HepG2 (cell line): ENCODE results near the gene CCL13. TPM values are rescaled to one million over a fixed set of nuclear protein-coding genes. Genes with fewer than 3 reads are reported as not detected.

Source experiments
- ATAC-seq: fragments of 200-7000 bp; cut with Tn5 transposase; 3 replicates; pipeline ENCODE4 v1.9.1; 2020; ENCODE audit warnings: mild to moderate bottlenecking, moderate library complexity
- BruUV-seq: library from RNA; stranded (reverse); fragments of 400-500 nt; replicated peaks from 2 replicates; lab custom pipeline; 2021; lab: Mats Ljungman, UMichigan
- CTCF ChIA-PET: fragments of 300-600 bp; formaldehyde crosslinking; extraction: SDS; loops from one replicate; lab custom pipeline; 2021; ENCODE audit warnings: low total read pairs, inconsistent platforms, low intra/inter-chr PET ratio; lab: Yijun Ruan, JAX
- POLR2A ChIA-PET: fragments of 350-600 bp; sonication (Branson Sonifier 250); formaldehyde crosslinking; loops from one replicate; lab custom pipeline; 2020; ENCODE audit warnings: antibody characterized with exemption, inconsistent platforms; lab: Yijun Ruan, JAX
- DNase-seq: peaks from one replicate; pipeline ENCODE4 v3.0.0-alpha.2; 2015; ENCODE audit warnings: low spot score
- FAIRE-seq: peaks from 3 replicates; lab custom pipeline; 2011; peaks lifted over from hg19 to GRCh38; lab: Jason Lieb, UNC
- H2AFZ ChIP-seq: one replicate; pipeline ENCODE4 v1.6.1; 2011; ENCODE audit warnings: low read length, inconsistent platforms
- H3K27ac ChIP-seq: fragments of 300-600 bp; 3 replicates; pipeline ENCODE4 v1.8.0; 2011; ENCODE audit warnings: mixed run types, mild to moderate bottlenecking, mixed read lengths, low read length, inconsistent platforms; ENCODE audit not compliant: insufficient read depth; ENCODE audit errors: extremely low read length
- H3K27me3 ChIP-seq, 2 experiments: fragments of 200-600 bp in 1 of 2; 2 replicates in 1 of 2; 3 replicates in 1 of 2; pipeline versions ENCODE4 v1.6.0 to v1.8.0; 2011; ENCODE audit warnings: low read length in 2 of 2, mild to moderate bottlenecking in 2 of 2, moderate library complexity in 2 of 2, inconsistent platforms in 1 of 2; ENCODE audit not compliant: insufficient read depth in 2 of 2, control insufficient read depth in 1 of 2
- H3K36me3 ChIP-seq, 2 experiments: fragments of 200-600 bp in 1 of 2; replicated peaks in 1 of 2; 2 replicates in 1 of 2; 3 replicates in 1 of 2; pipeline versions ENCODE4 v1.5.1 to v1.8.0; 2011; ENCODE audit warnings: low read length in 2 of 2, inconsistent platforms in 1 of 2; ENCODE audit not compliant: insufficient read depth in 2 of 2, control insufficient read depth in 1 of 2
- H3K4me1 ChIP-seq: 2 replicates; pipeline ENCODE4 v1.5.1; 2012; ENCODE audit warnings: low read length, inconsistent platforms; ENCODE audit not compliant: insufficient read depth
- H3K4me2 ChIP-seq: 2 replicates; pipeline ENCODE4 v1.6.0; 2011; ENCODE audit warnings: low read depth, low read length, inconsistent platforms
- H3K4me3 ChIP-seq, 3 experiments: fragments of 200-600 bp in 1 of 3; sonication (generic), shearing (Covaris generic) in 1 of 3; replicated peaks in 1 of 3; 2 replicates each; pipeline ENCODE4 v1.5.1; 2011 to 2016; ENCODE audit warnings: low read length in 3 of 3, inconsistent platforms in 2 of 3, low read depth in 2 of 3, mild to moderate bottlenecking in 2 of 3, control low read depth in 1 of 3, mixed read lengths in 1 of 3; ENCODE audit not compliant: insufficient read depth in 1 of 3
- H3K79me2 ChIP-seq: one replicate; pipeline ENCODE4 v1.6.1; 2011; ENCODE audit warnings: low read length, inconsistent platforms; ENCODE audit not compliant: insufficient read depth
- H3K9ac ChIP-seq: 2 replicates; pipeline ENCODE4 v1.6.0; 2011; ENCODE audit warnings: mild to moderate bottlenecking, low read depth, low read length, inconsistent platforms; ENCODE audit not compliant: insufficient read depth
- H3K9me3 ChIP-seq: 2 replicates; pipeline ENCODE4 v1.5.1; 2012; ENCODE audit warnings: mild to moderate bottlenecking, low read length
- H4K20me1 ChIP-seq: 2 replicates; pipeline ENCODE4 v1.6.0; 2011; ENCODE audit warnings: inconsistent platforms, mild to moderate bottlenecking, low read length, moderate library complexity; ENCODE audit not compliant: insufficient read depth
- ARHGAP35 ChIP-seq: sonication (generic); formaldehyde crosslinking; IDR thresholded peaks from 2 replicates; pipeline ENCODE4 v1.9.0; 2022; ENCODE audit warnings: mild to moderate bottlenecking, inconsistent platforms, moderate library complexity, missing genetic modification reagents, borderline replicate concordance
- ATF3 ChIP-seq: sonication (generic); formaldehyde crosslinking; IDR thresholded peaks from 2 replicates; pipeline ENCODE4 v1.4.0; 2020; ENCODE audit warnings: missing genetic modification reagents
- IRX3 ChIP-seq: sonication (generic); formaldehyde crosslinking; IDR thresholded peaks from 2 replicates; pipeline ENCODE4 v1.8.1; 2023; ENCODE audit warnings: mild to moderate bottlenecking, low read depth, missing genetic modification reagents, borderline replicate concordance
- KLF12 ChIP-seq: sonication (generic); formaldehyde crosslinking; IDR thresholded peaks from 2 replicates; pipeline ENCODE4 v1.4.0; 2020; ENCODE audit warnings: missing genetic modification reagents, borderline replicate concordance
- MTF2 ChIP-seq: sonication (generic); formaldehyde crosslinking; IDR thresholded peaks from 2 replicates; pipeline ENCODE4 v1.5.0; 2020; ENCODE audit warnings: missing genetic modification reagents, borderline replicate concordance
- ZNF609 ChIP-seq: sonication (generic); formaldehyde crosslinking; IDR thresholded peaks from 2 replicates; pipeline ENCODE4 v1.4.0; 2020; ENCODE audit warnings: mild to moderate bottlenecking, missing genetic modification reagents, borderline replicate concordance
- ZNF644 ChIP-seq: IDR thresholded peaks from 2 replicates; pipeline ENCODE4 v1.6.1; 2016; ENCODE audit warnings: low read depth
- ZNF746 ChIP-seq: sonication (generic); formaldehyde crosslinking; IDR thresholded peaks from 2 replicates; pipeline ENCODE4 v1.8.0; 2022; ENCODE audit warnings: mild to moderate bottlenecking, missing genetic modification reagents
- WGBS: methylation state at CpG from one replicate; pipeline ENCODE4 v1.1.6; 2017; ENCODE audit warnings: low lambda C conversion rate; 5-methylcytosine and 5-hydroxymethylcytosine counted together
- in situ Hi-C: cut with HindIII; loops from 2 replicates; pipeline ENCODE4 v1.10.0; 2017; ENCODE audit warnings: low pct_unique_long_range_greater_than_20kb; ENCODE audit not compliant: extremely low pct_ligation_motif_present
- intact Hi-C: fragments of 100-400 bp; cut with micrococcal nuclease; formaldehyde crosslinking; loops from one replicate; pipeline ENCODE4 v1.10.0; 2022; ENCODE audit not compliant: unreplicated experiment
- polyA plus RNA-seq, 8 experiments: library from polyadenylated mRNA; depleted of rRNA in 3 of 8; stranded (reverse) in 7 of 8; unstranded in 1 of 8; fragments of >200 nt; fragmentation: Illumina TruSeq in 4 of 8; extraction: Trizol in 4 of 8; gene quantifications; 2 replicates each; pipeline versions ENCODE4 v1.2.1 to v1.2.3, GENCODE V29; 2011 to 2016; ENCODE audit warnings: low read depth in 4 of 8, missing spikeins in 1 of 8, mixed read lengths in 1 of 8; ENCODE audit not compliant: insufficient read depth in 1 of 8
- total RNA-seq, 5 experiments: library from RNA; depleted of rRNA; stranded (reverse); fragments of >200 nt; fragmentation: Illumina TruSeq; extraction: Trizol; gene quantifications; 2 replicates each; pipeline ENCODE4 v1.2.3, GENCODE V29; 2016; ENCODE audit warnings: low read depth in 1 of 5
- TF ChIP-seq, protein P1 (sequence below): sonication (generic); formaldehyde crosslinking; IDR thresholded peaks from 2 replicates; pipeline ENCODE4 v1.4.0; 2020; ENCODE audit warnings: low read depth, mild to moderate bottlenecking, missing genetic modification reagents

The CCL13 gene
- total and polyA plus RNA-seq, 2 of the 13 experiments (the other 11 are each of a cell fraction or from before 2014, with no cell fraction given) = not detected

GRCh38 chr17:34403006-34403405 lies 46.7 kb downstream of the CCL13 start:
- no peak overlapping the region for H3K27ac ChIP-seq
- no peak for FAIRE-seq
- 40% methylated on average over 4 of the region's 4 CpGs for WGBS
- TF ChIP-seq ZNF609 (CRISPR knock-in tag) (no peak), ATF3 (no peak)
- in situ Hi-C loops (loop anchor here (25.0 kb wide), 1 partner anchor 1134 kb away; the partner anchor contains the start of gene SLFN12L), intact Hi-C loops (no loop called here)
- no peaks in the 10 kb centered on the region for H3K36me3 ChIP-seq
- ChIA-PET CTCF (no interaction called here), POLR2A (no interaction called here)
- no peaks in the 10 kb centered on the region for H3K4me1 ChIP-seq
- no peaks in the 10 kb centered on the region for H3K9me3 ChIP-seq
- BruUV-seq = no TSS peak
- H3K4me2 ChIP-seq = no peak overlapping the region
- no peaks in the 10 kb centered on the region for H3K27me3 ChIP-seq
- H3K9ac ChIP-seq = no peak overlapping the region
- H3K4me3 ChIP-seq = no peak overlapping the region
- H4K20me1 ChIP-seq = no peaks in the 10 kb centered on the region
- H3K79me2 ChIP-seq = no peaks in the 10 kb centered on the region
- ATAC-seq = no peak
- no peak for DNase-seq
- H2AFZ ChIP-seq = no peak overlapping the region

DNA sequence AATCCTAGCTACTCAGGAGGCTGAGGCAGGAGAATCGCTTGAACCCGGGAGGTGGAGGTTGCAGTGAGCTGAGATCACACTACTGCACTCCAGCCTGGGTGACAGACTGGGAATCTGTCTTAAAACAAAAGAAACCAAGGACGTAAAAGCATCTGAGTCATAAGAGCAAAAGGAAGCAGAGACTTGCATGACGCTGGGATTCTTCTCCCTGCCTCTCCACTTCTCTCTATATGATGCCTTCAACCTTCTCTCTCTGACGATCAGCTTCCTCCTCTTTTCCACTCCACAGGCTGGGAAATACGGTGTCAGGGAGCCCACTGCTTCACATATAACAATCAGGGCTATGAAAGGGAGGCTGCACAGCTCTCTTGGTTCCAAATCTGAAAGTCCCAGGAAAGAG lies 49.9 kb downstream of the CCL13 start:
- no peaks in the 10 kb centered on the region for H3K27me3 ChIP-seq
- no peak overlapping the region for H3K4me2 ChIP-seq
- ChIA-PET POLR2A (no interaction called here), CTCF (no interaction called here)
- H3K9ac ChIP-seq = no peak overlapping the region
- DNase-seq = no peak
- H3K4me3 ChIP-seq = no peak overlapping the region
- H3K27ac ChIP-seq = no peak overlapping the region
- no peaks in the 10 kb centered on the region for H4K20me1 ChIP-seq
- no TSS peak for BruUV-seq
- FAIRE-seq = no peak
- H3K4me1 ChIP-seq = no peaks in the 10 kb centered on the region
- no peak overlapping the region for H2AFZ ChIP-seq
- in situ Hi-C loops = loop anchor here (25.0 kb wide), 1 partner anchor 1131 kb away; the partner anchor contains the start of gene SLFN12L
- WGBS = 19% methylated on average over 6 of the region's 6 CpGs
- no peaks in the 10 kb centered on the region for H3K36me3 ChIP-seq
- no peak for ATAC-seq
- no peaks in the 10 kb centered on the region for H3K9me3 ChIP-seq
- no peaks in the 10 kb centered on the region for H3K79me2 ChIP-seq
- intact Hi-C loops = no loop called here
- no peak for TF ChIP-seq ZNF746 (CRISPR knock-in tag)
- TF ChIP-seq, protein P1, sequence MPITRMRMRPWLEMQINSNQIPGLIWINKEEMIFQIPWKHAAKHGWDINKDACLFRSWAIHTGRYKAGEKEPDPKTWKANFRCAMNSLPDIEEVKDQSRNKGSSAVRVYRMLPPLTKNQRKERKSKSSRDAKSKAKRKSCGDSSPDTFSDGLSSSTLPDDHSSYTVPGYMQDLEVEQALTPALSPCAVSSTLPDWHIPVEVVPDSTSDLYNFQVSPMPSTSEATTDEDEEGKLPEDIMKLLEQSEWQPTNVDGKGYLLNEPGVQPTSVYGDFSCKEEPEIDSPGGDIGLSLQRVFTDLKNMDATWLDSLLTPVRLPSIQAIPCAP (CRISPR knock-in tag) = no peak
- TF ChIP-seq MTF2 (CRISPR knock-in tag) = no peak
- no peak for TF ChIP-seq ZNF644 (CRISPR knock-in tag)
- TF ChIP-seq KLF12 (CRISPR knock-in tag) = no peak
- no peak for TF ChIP-seq ARHGAP35 (CRISPR knock-in tag)
- no peak for TF ChIP-seq IRX3 (CRISPR knock-in tag)
